HEK293T (cell line): ENCODE data around the gene COMMD7.

Experiments
- BHLHE40 ChIP-seq: fragments of 450-650 bp; IDR thresholded peaks from 2 replicates; pipeline ENCODE4 v1.6.1; 2016; ENCODE audit warnings: mild to moderate bottlenecking, moderate library complexity, borderline replicate concordance
- FOXA1 ChIP-seq: fragments of 450-650 bp; IDR thresholded peaks from 2 replicates; pipeline ENCODE4 v1.6.1; 2016; ENCODE audit warnings: mild to moderate bottlenecking
- FOXK2 ChIP-seq: fragments of 450-650 bp; IDR thresholded peaks from 2 replicates; pipeline ENCODE4 v1.6.1; 2016; ENCODE audit warnings: mild to moderate bottlenecking
- HDGF ChIP-seq: fragments of 450-650 bp; IDR thresholded peaks from 2 replicates; pipeline ENCODE4 v1.6.1; 2017; ENCODE audit warnings: antibody characterized with exemption, borderline replicate concordance
- SP1 ChIP-seq: fragments of 450-650 bp; IDR thresholded peaks from 2 replicates; pipeline ENCODE4 v1.6.1; 2017
- SUZ12 ChIP-seq: fragments of 450-650 bp; IDR thresholded peaks from 2 replicates; pipeline ENCODE4 v1.6.1; 2016; ENCODE audit warnings: mild to moderate bottlenecking
- TARDBP ChIP-seq: fragments of 450-650 bp; IDR thresholded peaks from 2 replicates; pipeline ENCODE4 v1.6.1; 2016

GRCh38 chr20:32686530-32687179, 56.6 kb downstream of the COMMD7 start:
- no peak for TF ChIP-seq FOXK2
- no peak for TF ChIP-seq BHLHE40
- TF ChIP-seq HDGF = no peak
- no peak for TF ChIP-seq TARDBP
- no peak for TF ChIP-seq FOXA1
- TF ChIP-seq SUZ12 = no peak
- TF ChIP-seq SP1 = no peak
